Testis (tissue), 2 donors: ENCODE results near the gene GLIS1.

ENCODE experiments used
- POLR2A ChIP-seq: fragments of 450-650 bp; IDR thresholded peaks from one replicate; pipeline ENCODE4 v1.6.1; 2017; ENCODE audit warnings: antibody characterized with exemption, mild to moderate bottlenecking, moderate library complexity
- TF ChIP-seq, protein P1 (sequence below), 3 experiments: fragments of 450-650 bp in 2 of 3; fragments of 200-600 bp in 1 of 3; sonication (generic) in 1 of 3; IDR thresholded peaks; one replicate each; pipeline ENCODE4 v1.5.1; 2016 to 2019; ENCODE audit warnings: antibody characterized with exemption in 3 of 3, mild to moderate bottlenecking in 2 of 3, moderate library complexity in 1 of 3

DNA sequence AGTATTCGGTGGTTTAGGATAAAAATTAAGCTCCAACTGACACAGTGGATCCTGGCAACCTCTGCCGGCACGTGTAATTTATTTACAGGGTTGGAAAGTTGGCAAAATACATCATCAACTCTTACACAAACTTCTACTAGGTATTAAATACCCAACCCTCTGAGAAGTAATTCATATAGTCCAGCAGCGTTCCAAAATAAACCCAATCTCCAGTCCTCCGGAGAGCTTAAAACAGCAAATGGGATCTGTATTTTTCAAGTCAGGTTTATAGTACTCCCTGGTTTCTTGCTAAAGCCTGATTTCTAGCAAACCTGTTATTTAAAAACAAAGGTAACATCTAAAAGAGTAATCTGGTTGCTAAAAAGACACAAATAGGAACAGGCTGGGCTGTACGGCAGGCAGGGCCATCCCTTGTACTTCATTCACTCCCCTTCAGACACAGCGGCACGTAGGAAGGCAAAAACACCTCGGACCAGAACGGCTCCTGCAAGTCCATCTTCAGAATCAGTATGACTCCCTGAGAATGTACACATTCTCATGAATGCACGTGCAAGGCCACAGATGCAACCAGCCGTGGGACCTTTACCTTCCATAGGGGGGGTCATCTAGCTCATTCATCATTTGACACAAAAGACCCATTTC lies 8.6 kb downstream of the GLIS1 start:
- TF ChIP-seq, protein P1, sequence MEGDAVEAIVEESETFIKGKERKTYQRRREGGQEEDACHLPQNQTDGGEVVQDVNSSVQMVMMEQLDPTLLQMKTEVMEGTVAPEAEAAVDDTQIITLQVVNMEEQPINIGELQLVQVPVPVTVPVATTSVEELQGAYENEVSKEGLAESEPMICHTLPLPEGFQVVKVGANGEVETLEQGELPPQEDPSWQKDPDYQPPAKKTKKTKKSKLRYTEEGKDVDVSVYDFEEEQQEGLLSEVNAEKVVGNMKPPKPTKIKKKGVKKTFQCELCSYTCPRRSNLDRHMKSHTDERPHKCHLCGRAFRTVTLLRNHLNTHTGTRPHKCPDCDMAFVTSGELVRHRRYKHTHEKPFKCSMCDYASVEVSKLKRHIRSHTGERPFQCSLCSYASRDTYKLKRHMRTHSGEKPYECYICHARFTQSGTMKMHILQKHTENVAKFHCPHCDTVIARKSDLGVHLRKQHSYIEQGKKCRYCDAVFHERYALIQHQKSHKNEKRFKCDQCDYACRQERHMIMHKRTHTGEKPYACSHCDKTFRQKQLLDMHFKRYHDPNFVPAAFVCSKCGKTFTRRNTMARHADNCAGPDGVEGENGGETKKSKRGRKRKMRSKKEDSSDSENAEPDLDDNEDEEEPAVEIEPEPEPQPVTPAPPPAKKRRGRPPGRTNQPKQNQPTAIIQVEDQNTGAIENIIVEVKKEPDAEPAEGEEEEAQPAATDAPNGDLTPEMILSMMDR (IDR thresholded peaks at IDR 0.05): no peak
- TF ChIP-seq POLR2A: no peak
